GM12892 (cell line): ENCODE data around the gene MEGF11.

Experiments
- DNase-seq: peaks from one replicate; pipeline ENCODE4 v3.0.0; 2011; ENCODE audit not compliant: insufficient read length
- FAIRE-seq: peaks from 2 replicates; lab custom pipeline; 2011; peaks lifted over from hg19 to GRCh38; lab: Jason Lieb, UNC
- POLR2A ChIP-seq: IDR thresholded peaks from 2 replicates; pipeline ENCODE4 v1.6.1; 2011; ENCODE audit warnings: low read depth, low read length, control low read depth
- POLR2AphosphoS5 ChIP-seq: IDR thresholded peaks from 2 replicates; pipeline ENCODE4 v1.6.1; 2011; ENCODE audit warnings: low read depth, low read length, control low read depth
- TAF1 ChIP-seq: IDR thresholded peaks from 2 replicates; pipeline ENCODE4 v1.6.1; 2011; ENCODE audit warnings: low read depth, mild to moderate bottlenecking, control low read depth, low read length, borderline replicate concordance

MEGF11 gene

GRCh38 chr15:66222273-66223198 is 31.0 kb downstream of the MEGF11 start:
- DNase-seq = no peak
- FAIRE-seq = no peak
- TF ChIP-seq TAF1 = no peak
- no peak for TF ChIP-seq POLR2AphosphoS5
- no peak for TF ChIP-seq POLR2A

DNA sequence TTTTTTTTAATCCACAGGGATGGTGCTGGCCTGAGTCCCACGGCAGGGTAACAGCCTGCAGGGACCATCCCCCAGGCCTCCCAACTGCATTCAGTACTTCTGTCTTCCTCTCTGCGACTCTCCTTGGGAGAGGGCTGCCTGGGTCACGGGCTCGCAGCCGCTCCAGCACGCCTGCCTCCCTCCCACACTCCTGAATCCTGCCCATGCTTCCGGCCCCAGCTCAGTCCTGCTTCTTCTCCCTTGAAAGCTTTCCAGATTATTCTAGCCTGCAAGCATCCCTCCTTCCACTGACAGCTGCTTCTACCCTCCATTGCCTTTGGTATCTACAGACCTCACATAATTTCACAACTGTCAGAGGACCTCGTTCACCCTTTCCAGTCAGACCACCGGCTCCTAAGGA is 32.4 kb downstream of the MEGF11 start:
- no peak for DNase-seq
- FAIRE-seq = no peak
- TF ChIP-seq POLR2A (no peak), TAF1 (no peak), POLR2AphosphoS5 (no peak)

- TF ChIP-seq POLR2AphosphoS5 = no peak
- TF ChIP-seq POLR2A = no peak
- no peak for TF ChIP-seq TAF1
- FAIRE-seq (no peak), DNase-seq (no peak)
Observed at GRCh38 chr15:66220601-66221000, 32.9 kb downstream of the MEGF11 start.

GRCh38 chr15:66219339-66219738 is 34.2 kb downstream of the MEGF11 start:
- FAIRE-seq = no peak
- no peak for TF ChIP-seq POLR2A
- TF ChIP-seq POLR2AphosphoS5 = no peak
- TF ChIP-seq TAF1 = no peak
- DNase-seq = no peak

- FAIRE-seq (no peak), DNase-seq (no peak)
- TF ChIP-seq POLR2AphosphoS5 (no peak), TAF1 (no peak), POLR2A (no peak)
Observed at GRCh38 chr15:66216806-66217205, 36.7 kb downstream of the MEGF11 start.

DNA sequence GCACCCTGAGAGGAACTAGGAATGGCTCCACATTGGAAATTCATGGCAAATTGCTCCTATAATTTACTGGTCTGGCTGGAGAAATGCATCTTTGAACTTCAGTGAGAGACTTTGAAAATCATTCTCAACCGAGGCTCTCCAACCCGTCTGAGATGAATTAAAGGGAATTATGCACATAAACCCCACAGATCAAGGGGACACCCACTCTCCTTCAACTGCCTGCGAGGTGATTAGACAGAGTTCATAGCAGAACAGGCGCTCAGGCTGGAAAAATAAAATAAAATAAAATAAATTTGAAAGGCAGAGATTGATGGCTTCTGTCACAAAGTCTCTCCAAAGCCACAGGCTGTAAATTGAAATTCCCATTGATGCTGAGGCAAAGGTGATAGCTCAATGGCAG is 37.7 kb downstream of the MEGF11 start:
- no peak for DNase-seq
- no peak for FAIRE-seq
- TF ChIP-seq POLR2AphosphoS5 = no peak
- TF ChIP-seq POLR2A = no peak
- TF ChIP-seq TAF1 = no peak

DNA sequence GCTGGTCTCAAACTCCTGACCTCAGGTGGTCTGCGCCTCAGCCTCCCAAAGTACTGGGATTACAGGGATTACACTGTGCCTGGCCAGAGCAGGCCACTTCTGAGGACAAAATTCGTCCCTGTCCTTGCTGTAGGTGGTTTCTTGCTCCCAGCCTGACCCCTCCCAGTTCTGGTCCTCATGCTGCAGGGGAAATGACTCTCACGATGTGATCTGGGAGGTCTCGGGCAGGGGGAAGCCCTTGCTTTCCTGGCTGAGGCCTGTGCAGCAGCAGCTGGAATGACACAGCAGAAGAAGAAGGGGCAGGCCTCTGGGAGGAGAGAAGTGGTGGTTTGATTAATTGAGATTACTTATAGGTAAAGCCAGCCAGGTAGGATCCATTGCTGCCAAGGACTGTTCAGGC is 39.3 kb downstream of the MEGF11 start:
- DNase-seq (no peak), FAIRE-seq (no peak)
- TF ChIP-seq POLR2A (no peak), TAF1 (no peak), POLR2AphosphoS5 (no peak)

- FAIRE-seq (no peak), DNase-seq (no peak)
- no peak for TF ChIP-seq POLR2A
- no peak for TF ChIP-seq TAF1
- TF ChIP-seq POLR2AphosphoS5 = no peak
Observed at GRCh38 chr15:66212563-66212921, 41.0 kb downstream of the MEGF11 start.

DNA sequence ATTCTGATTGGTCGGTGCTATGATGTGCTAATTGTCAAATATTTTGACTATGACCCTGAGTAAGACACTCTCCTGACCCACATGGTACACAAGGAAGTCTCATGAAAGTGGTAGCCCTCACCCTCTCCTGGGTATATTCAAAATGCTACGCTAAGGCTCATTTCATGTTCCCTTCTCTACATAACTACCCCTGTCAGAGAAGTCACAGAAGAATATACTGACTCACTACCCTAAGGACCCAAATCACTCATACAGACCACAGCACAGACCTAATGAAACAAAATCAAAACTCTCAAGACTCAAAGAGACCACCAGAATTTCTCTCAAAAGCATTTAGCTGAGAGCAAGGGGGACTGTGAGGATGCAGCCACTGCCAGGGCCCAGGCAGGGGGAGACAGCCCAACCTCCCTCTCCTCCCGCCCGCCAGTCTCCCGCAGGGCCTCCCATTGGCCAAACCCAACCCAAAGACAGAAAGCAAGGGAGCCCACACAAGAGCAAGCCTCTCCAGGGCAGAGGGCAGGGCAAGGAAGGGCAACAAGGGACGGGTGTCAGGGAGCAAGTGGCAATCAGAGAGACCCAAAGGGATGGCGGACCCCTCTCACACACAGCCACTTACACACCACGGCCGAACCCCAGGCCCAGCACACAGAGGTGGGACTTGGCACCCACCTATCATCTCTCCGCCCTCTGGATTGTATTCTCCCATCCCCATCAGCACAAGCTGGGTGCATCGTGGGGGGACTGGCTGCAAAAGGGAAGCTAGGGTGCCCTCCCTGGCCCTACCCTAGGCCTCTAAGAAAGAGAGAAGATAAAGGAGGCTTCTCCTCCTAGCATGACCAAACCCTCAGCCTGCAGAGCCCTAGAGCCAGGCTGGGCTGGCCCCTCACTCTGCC is 41.6 kb downstream of the MEGF11 start:
- FAIRE-seq (no peak), DNase-seq (no peak)
- TF ChIP-seq POLR2AphosphoS5 (no peak), POLR2A (no peak), TAF1 (no peak)

- no peak for TF ChIP-seq POLR2A
- no peak for TF ChIP-seq POLR2AphosphoS5
- no peak for TF ChIP-seq TAF1
- FAIRE-seq (no peak), DNase-seq (no peak)
Observed at GRCh38 chr15:66210684-66211083, 42.9 kb downstream of the MEGF11 start.

DNA sequence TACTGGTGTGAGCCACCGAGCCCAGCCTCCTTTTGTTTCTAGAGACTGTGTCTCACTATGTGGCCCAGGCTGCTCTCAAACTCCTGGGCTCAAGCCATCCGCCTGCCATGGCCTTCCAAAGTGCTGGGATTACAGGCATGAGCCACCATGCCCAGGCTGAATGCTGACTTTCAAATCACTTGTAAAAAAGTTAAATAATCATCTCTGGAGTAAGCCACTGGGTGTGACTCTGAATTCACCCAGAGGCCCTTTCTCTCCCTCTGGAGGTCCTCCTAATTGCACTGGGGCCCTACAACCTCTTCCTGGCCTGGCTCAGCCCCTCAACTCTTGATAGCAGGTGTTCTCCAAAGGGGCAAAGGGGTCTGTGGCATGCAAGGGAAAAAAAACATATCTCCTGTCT is 54.8 kb downstream of the MEGF11 start:
- no peak for DNase-seq
- FAIRE-seq = no peak
- TF ChIP-seq POLR2AphosphoS5 (no peak), POLR2A (no peak), TAF1 (no peak)
